LNCAP (cell line): ENCODE data around the gene DHRSX.

ENCODE experiments used
- TF ChIP-seq, protein P1 (sequence below): fragments of 450-650 bp; IDR thresholded peaks from 2 replicates; pipeline ENCODE4 v1.5.1; 2017; ENCODE audit warnings: mild to moderate bottlenecking

Gene DHRSX

DNA sequence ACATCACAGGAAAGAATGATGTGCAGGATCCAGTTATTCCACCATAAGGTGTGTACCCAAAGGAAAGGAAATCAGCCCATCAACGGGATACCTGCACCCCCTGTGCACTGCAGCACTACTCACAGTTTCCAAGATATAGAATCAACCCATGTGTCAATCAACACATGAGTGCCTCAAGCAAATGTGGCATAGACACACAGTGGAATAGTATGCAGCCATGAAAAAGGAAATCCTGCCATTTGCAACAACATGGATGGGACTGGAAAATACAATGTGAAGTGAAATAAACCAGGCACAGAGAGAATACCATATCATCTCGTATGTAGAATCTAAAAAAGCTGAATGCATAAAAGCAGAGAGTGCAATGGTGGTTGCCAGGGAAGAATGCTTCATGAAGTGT is 53.3 kb downstream of the DHRSX start:
- TF ChIP-seq, protein P1, sequence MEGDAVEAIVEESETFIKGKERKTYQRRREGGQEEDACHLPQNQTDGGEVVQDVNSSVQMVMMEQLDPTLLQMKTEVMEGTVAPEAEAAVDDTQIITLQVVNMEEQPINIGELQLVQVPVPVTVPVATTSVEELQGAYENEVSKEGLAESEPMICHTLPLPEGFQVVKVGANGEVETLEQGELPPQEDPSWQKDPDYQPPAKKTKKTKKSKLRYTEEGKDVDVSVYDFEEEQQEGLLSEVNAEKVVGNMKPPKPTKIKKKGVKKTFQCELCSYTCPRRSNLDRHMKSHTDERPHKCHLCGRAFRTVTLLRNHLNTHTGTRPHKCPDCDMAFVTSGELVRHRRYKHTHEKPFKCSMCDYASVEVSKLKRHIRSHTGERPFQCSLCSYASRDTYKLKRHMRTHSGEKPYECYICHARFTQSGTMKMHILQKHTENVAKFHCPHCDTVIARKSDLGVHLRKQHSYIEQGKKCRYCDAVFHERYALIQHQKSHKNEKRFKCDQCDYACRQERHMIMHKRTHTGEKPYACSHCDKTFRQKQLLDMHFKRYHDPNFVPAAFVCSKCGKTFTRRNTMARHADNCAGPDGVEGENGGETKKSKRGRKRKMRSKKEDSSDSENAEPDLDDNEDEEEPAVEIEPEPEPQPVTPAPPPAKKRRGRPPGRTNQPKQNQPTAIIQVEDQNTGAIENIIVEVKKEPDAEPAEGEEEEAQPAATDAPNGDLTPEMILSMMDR = no peak

GRCh38 chrX:2446815-2447214 is 54.0 kb downstream of the DHRSX start:
- TF ChIP-seq, protein P1 = no peak

- TF ChIP-seq, protein P1 = no peak
Measured at GRCh38 chrX:2445662-2446623, 54.8 kb downstream of the DHRSX start.

DNA sequence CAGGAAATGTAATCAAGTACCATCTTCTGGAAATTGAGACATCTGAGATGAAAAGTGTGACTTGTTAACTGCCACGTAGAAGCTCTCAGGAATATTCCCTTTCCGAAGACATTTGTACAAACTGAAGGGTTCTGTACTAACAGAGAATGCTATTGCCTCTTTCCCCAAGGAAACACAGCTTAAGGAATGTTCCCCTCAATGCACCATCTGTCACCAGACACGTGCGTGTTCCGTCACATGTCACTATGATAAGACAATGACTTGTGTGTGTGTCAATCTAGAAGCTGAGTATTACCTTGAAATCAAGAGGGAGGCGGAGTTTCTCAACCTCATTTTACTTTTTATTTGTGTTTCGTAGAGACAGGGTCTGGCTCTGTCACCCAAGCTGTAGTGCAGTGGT is 58.1 kb downstream of the DHRSX start:
- TF ChIP-seq, protein P1 = no peak

- TF ChIP-seq, protein P1 = no peak
Measured at GRCh38 chrX:2441466-2441865, 59.3 kb downstream of the DHRSX start.

- TF ChIP-seq, protein P1 = no peak
Measured at GRCh38 chrX:2439613-2440012, 61.2 kb downstream of the DHRSX start.

DNA sequence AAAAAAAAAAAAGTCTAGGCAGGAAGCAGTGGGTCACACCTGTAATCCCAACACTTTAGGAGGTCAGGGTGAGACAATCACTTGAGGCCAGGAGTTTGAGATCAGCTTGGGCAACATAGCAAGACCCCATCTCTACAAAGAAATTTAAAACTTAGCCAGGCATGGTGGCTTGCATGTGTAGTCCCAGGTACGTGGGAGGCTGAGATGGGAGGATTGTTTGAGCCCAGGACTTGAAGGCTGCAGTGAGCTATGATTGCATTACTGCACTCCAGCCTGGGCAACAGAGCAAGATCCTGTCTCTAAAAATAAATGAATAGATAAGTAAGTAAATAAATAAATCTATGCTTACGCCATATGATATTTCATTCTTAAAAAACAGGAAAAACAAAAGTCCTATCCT is 65.3 kb downstream of the DHRSX start:
- TF ChIP-seq, protein P1 = no peak
